GM10266 (cell line): Measurements from ENCODE around the gene PTGDS.

Experiments
- DNase-seq: peaks from one replicate; pipeline ENCODE4 v3.0.0; 2012; ENCODE audit errors: extremely low spot score
- CTCF ChIP-seq: IDR thresholded peaks from 2 replicates; pipeline ENCODE4 v1.5.1; 2012; ENCODE audit warnings: mild to moderate bottlenecking, low read depth; ENCODE audit not compliant: control insufficient read depth, insufficient read depth; ENCODE audit errors: missing control alignments

Gene PTGDS

DNA sequence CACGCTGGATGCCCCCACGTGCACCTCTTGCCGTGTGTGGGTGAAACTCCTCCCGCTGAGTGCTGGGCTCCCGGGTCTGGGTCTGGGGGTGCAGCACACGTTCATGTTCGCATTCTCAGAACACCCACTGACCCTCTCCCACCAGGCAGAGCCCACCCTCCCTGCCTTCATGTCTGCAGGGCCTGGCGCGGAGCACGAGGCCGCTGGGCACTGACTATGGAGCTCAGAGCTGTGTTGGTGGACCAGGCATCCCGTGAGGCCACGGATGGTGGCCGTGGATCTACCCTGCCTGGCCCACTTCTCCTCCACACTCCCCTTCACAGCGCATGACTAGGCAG is 16.4 kb upstream of the PTGDS start:
- DNase-seq: no peak
- no peak for TF ChIP-seq CTCF

GRCh38 chr9:136961279-136962065 is 15.8 kb upstream of the PTGDS start:
- TF ChIP-seq CTCF: no peak
- no peak for DNase-seq

DNA sequence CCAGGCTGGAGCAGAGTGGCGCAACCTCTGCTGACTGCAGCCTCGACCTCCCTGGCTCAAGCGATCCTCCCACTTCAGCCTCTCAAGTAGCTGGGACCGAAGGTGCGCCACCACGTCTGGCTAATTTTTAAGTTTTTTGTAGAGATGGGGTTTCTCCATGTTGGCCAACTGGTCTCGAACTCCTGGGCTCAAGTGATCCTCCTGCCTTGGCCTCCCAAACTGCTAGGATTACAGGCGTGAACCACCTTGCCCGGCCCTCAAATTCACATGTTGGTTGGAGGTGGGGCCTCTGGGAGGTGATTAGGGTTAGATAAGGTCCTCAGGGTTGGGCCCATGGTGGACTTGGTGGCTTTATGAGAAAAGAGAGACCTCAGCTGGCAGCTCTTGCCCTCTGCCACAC is 15.1 kb upstream of the PTGDS start:
- DNase-seq: no peak
- no peak for TF ChIP-seq CTCF

DNA sequence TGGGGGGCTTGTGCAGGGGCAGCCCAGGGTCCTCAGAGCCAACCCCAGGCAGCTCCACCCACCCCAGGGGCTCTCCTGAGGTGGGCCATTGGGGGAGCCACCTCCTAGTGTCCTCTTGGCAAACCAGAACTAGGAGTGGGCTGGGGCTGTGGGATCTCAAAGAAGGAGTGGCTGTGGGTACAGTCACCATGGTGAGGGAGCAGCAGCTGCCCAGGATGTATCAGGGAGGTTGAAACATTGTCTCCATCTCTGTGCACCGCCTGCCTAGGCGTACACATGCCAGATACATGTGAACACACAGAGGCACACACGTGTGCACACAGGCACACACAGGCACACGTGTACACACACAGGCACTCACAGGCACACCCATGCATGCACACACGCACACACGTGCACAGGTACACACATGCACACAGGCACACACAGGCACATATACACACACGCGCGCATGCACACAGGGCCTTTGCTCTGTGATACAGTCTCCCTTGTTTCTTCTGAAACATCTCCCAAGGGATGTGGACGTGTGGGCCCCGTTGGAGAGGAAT is 14.5 kb upstream of the PTGDS start:
- TF ChIP-seq CTCF: no peak
- no peak for DNase-seq

GRCh38 chr9:136963341-136963740 is 14.0 kb upstream of the PTGDS start:
- TF ChIP-seq CTCF: no peak
- no peak for DNase-seq

DNA sequence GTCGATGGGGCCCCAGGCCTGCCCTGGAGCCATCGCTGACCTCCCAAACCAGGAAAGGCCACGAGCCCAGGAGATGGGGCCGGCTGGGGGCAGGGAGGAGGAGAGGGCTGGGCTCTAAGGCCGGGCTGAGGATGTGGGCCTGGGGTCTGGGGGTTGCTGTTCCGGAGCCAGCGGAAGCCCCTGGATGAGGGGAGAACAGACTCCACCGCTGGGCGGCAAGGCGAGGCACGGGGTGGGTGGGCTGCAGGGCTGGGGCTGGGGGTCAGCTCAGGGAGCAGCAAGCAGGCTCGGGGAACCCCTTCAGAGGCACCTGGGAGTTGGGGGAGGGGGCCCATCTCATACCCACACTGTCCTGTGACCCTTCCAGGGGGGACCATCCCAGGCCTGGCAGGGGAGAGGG is 13.6 kb upstream of the PTGDS start:
- no peak for TF ChIP-seq CTCF
- no peak for DNase-seq

GRCh38 chr9:136964171-136964689 is 13.1 kb upstream of the PTGDS start:
- TF ChIP-seq CTCF: no peak
- DNase-seq: no peak
